GM13976 (cell line): ENCODE results near the gene GIT2.

Source experiments
- DNase-seq: peaks from one replicate; pipeline ENCODE4 v3.0.0; 2012; ENCODE audit warnings: low spot score
- in situ Hi-C: fragments of 300-500 bp; cut with MboI; formaldehyde crosslinking; loops from one replicate; pipeline ENCODE4 v1.12.0; 2022; ENCODE audit warnings: low sequenced_read_pairs, mixed read lengths, inconsistent platforms; ENCODE audit not compliant: unreplicated experiment
- TF ChIP-seq, protein P1 (sequence below): IDR thresholded peaks from 2 replicates; pipeline ENCODE4 v1.5.1; 2012; ENCODE audit warnings: borderline replicate concordance, mild to moderate bottlenecking; ENCODE audit not compliant: insufficient read depth; ENCODE audit errors: extremely low read depth, missing control alignments, control extremely low read depth

The GIT2 gene

DNA sequence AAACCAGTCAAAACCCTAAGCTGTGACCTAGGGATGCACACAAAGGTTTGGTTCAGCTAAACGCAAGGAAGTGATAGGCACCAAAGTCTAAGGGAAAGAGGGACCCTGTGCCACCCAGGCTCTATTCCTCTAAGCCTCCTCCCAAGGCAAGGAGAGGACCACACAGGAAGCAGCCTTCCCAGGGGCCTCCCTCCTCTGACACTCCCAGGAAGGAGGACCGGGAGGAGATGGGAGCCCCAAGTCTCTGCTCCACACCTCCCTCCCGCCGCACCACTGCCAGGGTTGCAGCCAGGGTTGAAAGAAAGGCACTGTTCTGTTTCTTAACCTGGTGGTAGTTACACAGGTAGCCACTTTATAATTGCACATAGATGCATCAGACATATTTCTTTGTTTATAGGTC is 74.2 kb downstream of the GIT2 start:
- TF ChIP-seq, protein P1, sequence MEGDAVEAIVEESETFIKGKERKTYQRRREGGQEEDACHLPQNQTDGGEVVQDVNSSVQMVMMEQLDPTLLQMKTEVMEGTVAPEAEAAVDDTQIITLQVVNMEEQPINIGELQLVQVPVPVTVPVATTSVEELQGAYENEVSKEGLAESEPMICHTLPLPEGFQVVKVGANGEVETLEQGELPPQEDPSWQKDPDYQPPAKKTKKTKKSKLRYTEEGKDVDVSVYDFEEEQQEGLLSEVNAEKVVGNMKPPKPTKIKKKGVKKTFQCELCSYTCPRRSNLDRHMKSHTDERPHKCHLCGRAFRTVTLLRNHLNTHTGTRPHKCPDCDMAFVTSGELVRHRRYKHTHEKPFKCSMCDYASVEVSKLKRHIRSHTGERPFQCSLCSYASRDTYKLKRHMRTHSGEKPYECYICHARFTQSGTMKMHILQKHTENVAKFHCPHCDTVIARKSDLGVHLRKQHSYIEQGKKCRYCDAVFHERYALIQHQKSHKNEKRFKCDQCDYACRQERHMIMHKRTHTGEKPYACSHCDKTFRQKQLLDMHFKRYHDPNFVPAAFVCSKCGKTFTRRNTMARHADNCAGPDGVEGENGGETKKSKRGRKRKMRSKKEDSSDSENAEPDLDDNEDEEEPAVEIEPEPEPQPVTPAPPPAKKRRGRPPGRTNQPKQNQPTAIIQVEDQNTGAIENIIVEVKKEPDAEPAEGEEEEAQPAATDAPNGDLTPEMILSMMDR: no peak
- DNase-seq: no peak
- in situ Hi-C loops: no loop called here

- in situ Hi-C loops: no loop called here
- no peak for DNase-seq
- TF ChIP-seq, protein P1: no peak
Measured at GRCh38 chr12:109920261-109920780, 75.8 kb downstream of the GIT2 start.

- no peak for DNase-seq
- TF ChIP-seq, protein P1: no peak
- in situ Hi-C loops: no loop called here
Measured at GRCh38 chr12:109919456-109919855, 76.7 kb downstream of the GIT2 start.

DNA sequence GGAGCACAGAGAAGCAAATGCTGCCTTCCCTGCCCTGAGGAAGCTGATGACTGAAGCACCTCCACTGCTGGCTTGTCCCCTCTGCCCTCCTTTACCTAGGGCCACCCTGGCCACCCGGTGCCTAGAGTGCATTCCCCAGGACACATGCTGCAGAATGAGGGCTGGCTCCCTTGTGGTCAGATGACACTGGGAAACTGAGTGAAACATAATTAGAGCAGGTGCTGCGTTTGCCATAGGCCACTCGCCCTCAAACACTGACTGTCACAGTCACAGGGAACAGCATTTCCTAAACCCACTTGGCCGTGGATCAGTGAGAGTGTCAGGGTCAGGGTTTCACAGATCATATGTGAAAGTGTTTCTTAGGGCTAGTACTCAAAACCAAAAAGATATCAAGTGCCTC is 80.1 kb downstream of the GIT2 start:
- TF ChIP-seq, protein P1: no peak
- in situ Hi-C loops: no loop called here
- DNase-seq: no peak

DNA sequence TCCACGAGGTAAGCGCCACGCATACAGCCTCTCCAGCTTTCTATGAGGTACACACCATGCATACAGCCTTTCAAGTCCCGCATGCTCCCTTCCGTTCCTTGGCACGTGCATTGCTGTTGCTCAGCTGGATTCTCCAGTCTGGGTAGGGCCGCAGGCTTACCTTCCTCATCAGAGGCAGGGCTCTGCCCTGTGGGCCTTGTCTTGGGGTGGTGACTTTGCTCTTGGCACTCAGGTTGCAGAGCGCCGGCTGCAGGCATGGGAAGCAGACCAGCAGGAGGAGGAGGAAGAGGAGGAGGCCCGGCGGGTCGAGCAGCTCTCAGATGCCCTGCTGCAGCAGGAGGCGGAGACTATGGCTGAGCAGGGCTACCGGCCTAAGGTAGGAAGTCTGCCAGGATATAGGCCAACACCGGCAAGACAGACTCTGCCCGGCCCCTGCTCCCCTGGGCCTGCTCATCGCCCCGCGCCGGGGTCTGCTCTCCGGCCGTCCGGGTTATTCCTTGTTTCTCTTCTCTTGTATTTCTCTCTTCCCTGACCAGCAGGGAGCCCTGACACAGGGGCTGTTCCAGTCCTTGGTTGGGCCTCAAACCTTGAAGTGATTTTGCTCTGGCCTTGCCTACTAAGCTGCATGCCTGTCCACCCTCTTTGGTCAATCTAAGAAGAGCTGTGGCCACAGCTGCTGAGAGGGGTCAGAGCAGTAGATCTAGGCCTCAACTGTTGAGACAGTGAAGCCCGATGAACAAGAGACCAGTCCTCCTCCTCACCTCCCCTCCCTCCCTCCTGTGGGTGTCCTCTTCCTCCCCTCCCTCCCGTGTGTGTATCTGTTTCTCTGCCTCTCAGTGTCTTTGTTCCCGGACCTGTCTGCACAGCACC is 80.8 kb downstream of the GIT2 start:
- DNase-seq: no peak
- TF ChIP-seq, protein P1: no peak
- in situ Hi-C loops: no loop called here

GRCh38 chr12:109914461-109914860 is 81.7 kb downstream of the GIT2 start:
- no peak for DNase-seq
- in situ Hi-C loops: no loop called here
- TF ChIP-seq, protein P1: no peak
